Midbrain (tissue), 1 donor: Measurements from ENCODE around the gene MED16.
A peak's percentile ranks its signal among the peaks of the same experiment; 100 is the strongest.

Experiments
- DNase-seq: peaks from one replicate; lab custom pipeline; 2025; lab: John Stamatoyannopoulos, UW

The MED16 gene, protein sequence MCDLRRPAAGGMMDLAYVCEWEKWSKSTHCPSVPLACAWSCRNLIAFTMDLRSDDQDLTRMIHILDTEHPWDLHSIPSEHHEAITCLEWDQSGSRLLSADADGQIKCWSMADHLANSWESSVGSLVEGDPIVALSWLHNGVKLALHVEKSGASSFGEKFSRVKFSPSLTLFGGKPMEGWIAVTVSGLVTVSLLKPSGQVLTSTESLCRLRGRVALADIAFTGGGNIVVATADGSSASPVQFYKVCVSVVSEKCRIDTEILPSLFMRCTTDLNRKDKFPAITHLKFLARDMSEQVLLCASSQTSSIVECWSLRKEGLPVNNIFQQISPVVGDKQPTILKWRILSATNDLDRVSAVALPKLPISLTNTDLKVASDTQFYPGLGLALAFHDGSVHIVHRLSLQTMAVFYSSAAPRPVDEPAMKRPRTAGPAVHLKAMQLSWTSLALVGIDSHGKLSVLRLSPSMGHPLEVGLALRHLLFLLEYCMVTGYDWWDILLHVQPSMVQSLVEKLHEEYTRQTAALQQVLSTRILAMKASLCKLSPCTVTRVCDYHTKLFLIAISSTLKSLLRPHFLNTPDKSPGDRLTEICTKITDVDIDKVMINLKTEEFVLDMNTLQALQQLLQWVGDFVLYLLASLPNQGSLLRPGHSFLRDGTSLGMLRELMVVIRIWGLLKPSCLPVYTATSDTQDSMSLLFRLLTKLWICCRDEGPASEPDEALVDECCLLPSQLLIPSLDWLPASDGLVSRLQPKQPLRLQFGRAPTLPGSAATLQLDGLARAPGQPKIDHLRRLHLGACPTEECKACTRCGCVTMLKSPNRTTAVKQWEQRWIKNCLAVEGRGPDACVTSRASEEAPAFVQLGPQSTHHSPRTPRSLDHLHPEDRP

DNA sequence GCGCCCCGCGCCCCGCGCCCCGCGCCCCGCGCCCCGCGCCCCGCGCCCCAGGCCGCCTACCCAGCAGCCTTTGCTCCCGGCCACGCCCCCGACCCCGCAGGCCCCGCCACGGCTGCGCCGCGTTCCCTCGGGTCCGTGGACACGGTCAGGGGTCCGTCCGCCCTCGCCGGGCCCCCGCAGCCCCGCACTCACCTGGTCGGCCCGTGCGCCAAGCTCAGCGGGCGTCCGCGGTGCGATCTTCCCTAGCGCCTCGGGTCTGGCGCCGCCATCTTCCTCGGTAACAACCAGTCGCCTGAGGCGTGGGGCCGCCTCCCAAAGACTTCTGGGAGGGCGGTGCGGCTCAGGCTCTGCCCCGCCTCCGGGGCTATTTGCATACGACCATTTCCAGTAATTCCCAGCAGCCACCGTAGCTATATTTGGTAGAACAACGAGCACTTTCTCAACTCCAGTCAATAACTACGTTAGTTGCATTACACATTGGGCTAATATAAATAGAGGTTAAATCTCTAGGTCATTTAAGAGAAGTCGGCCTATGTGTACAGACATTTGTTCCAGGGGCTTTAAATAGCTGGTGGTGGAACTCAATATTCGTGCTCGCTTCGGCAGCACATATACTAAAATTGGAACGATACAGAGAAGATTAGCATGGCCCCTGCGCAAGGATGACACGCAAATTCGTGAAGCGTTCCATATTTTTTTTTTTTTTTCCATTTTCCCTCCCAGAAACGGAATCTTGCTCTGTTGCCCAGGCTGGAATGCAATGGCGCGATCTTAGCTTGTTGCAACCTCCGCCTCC is at the start of gene MED16, which contains the start of gene RNU6-9:
Gene MED16 (minus strand): TSS at position 294 of the 796 bp plus-strand sequence. CDS start 2,056 bp downstream, outside the sequence.
Gene RNU6-9 (plus strand): TSS at position 591 of the 796 bp plus-strand sequence.
- DNase-seq: peak; percentile 94

DNA sequence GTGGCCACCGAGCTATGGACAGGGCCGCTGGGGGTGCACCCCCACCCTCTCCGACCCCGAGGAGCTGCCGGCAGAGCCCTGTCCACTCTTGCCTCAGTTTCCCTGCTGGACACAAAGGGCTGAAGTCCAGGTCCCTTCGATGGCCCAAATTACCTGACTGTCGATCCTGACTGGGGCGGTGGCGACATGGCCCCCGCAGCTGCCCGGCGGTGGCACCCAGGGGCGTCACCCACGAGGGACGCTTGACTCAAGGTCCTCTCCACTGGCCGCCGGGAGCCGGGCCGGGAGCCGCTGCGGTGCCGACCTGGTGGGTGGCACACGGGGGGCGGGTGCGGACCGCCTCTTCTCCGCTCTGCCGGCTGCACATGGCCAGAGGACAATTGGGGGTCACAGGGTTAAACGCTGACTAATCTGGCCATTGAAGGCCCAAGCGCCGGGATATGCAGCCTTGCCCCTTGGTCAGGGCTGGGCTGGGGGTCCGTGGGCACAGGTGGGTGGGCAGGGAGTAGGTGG is 49.2 kb upstream of the MED16 start:
- DNase-seq: no peak

DNA sequence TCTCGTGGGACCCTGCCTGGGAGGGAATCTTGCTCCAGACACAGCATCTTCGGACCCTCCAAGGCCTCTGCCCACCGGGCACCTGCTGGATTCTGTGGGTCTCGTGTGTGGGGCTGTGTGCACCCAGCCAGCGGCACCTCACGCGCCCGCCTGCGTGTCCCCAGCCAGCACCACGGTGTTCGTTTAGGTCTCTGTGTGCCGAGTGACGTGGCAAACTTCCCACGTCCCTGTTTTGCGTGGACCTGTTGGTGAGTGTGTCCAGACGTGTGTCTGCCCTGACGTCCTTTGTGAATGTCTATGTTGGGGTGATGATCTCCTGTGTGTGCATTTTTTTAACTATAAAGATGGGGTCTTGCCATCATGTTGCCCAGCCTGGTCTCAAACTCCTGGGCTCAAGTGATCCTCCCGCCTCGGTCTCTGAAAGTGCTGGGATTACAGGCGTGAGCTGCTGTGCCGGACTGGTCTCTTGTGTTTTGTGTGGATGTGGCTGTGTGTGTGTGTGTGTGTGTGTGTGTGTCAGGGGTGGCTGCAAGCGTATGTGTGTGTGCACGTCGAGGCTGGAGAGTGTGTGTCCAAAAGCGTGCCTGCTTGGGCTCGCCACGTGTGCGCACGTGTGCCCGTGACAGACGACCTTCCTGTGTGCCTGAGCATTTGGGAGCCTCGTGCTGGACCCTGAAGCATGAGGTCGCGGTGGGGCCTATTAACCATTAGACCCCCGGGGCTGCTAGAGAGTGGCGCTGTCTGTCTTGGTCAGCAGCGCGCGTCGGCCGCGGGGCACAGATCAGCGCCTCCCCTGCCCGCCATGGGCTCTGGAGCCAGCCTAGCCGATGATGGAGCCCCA is 48.5 kb upstream of the MED16 start:
- DNase-seq: no peak

DNA sequence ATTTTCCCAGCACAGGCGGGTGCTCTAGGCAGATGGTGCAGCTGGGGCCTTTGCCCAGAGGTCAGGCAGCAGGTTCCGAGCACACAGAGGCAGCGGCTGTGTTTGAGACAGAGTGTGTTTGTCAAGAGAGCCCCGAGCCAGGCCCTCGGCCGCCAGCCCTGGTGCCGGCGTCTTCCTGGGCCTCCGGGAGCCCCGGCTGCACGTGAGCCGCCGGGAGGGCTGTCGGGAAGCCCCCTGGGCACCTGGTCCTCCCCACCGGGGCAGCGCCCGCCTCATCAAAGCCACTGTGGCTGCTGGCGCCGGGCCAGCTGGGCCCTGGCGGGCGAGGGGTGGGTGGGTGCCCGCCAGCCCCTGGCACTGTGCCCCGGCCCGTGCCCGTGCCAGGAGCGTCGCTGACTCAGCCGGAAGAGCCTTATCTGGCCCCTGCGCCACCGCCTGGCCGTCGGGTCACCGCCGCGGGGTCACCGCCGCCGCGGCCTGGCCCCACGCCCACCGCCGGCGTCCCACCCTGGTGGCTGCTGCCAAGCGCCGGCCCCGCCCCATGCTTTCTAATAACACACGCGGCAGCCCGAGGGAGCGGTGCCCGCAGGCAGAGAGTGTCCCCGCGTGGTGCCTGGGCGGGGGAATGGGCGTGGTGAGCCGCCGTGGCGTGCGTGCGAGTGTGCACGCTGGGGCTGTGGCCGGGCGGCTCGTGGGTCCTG is 47.8 kb upstream of the MED16 start:
- peak; percentile 62 for DNase-seq

DNA sequence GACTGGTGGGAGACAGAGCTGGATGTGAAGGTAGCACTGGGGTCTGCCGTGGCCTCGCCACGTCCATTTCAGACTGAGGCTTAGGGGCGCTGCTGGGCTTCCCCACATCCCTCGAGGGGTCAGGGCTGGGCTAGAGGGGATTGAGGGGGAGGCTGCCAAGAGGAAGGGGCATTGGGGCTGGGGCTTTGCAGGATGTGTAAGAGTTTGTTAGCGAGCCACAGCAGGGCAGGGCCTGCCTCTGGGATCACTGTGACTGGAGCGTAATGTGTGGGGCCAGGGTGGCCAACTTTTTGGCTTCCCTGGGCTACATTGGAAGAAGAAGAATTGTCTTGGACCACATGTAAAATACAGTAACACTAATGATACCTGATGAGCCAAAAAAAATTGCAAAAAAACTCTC is 46.9 kb upstream of the MED16 start:
- no peak for DNase-seq

DNA sequence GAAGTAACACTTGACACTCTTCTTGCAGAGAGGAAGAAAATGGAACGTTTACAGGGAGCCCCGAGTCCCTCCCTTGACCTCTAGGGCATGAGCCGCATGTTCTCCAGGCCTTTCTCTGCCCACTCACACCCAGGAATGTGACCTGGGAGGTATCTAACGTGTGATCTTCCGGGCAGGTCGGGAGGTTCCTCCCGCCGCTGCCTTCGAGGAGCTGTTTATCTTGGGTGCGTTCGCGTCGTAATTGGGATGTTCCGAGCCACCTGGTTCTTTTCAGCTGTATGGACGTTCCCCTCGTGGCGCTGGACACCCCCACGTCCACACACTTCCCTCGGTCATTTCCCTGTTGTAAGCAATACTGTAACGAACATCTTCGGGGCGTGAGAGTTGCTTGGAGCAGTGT is 46.5 kb upstream of the MED16 start:
- DNase-seq: no peak

DNA sequence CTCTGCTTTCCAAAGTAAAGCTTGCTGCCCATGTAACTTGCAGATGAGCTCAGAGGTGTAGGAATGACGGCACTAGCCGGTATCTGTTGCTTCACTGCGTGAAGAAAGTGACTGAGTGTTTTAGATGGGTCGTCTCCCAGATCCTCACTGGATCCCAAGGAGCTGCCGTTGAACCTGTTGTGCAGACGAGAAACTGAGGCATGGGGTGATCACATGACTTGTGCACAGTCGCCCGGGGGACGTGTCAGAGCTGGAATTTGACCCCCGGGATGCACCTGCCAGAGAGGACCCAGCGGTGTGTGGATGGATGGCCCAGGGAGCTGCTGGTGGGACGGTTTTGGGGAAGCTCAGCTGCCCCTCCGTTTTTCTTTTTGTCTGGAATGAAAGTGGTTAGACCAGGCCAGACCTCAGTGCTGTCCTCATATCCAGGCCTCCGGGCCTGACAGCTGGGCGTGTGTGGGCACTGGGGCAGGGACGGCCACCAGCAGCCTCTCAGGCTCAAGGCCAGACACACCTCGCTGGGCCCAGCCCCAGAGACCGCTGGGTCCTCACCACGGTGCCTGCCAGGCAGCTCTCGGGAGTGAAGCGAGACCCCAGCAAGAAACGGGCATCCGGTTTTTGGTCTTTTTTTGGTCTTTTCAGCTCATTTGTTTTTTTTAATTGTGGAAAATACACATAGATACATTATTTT is 45.4 kb upstream of the MED16 start:
- DNase-seq: no peak

DNA sequence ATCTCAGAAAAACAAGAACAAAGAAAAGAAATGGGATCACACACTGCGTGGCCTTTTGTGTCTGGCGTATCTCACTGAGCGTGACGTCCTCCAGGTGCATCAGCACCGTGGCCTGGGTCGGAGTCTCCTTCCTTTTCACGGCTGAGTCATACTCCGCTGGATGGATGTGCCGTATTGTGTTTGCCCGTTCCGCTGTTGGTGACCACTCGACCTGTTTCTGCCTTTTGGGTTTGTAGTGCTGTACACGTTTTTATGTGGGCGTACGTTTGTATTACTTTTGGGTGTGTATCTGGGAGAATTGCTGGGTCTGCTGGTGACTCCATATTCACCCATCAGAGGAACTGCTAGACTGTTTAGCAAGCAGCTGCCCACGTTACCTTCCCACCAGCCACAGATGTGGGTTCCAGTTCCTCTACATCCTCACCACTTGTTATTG is 44.3 kb upstream of the MED16 start:
- no peak for DNase-seq

DNA sequence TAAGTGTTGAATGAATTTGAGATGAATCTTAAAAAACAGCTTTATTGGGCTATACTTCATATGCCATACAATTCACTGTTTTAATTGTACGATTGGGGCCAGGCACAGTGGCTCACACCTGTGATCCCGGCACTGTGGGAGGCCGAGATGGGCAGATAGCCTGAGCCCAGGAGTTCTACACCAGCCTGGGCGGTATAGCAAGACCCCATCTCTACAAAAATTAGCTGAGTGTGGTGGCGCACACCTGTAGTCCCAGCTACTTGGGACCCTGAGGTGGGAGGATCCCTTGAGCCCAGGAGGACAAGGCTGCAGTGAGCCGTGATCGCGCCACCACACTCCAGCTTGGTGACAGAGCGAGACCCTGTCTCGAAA is 43.2 kb upstream of the MED16 start:
- no peak for DNase-seq

DNA sequence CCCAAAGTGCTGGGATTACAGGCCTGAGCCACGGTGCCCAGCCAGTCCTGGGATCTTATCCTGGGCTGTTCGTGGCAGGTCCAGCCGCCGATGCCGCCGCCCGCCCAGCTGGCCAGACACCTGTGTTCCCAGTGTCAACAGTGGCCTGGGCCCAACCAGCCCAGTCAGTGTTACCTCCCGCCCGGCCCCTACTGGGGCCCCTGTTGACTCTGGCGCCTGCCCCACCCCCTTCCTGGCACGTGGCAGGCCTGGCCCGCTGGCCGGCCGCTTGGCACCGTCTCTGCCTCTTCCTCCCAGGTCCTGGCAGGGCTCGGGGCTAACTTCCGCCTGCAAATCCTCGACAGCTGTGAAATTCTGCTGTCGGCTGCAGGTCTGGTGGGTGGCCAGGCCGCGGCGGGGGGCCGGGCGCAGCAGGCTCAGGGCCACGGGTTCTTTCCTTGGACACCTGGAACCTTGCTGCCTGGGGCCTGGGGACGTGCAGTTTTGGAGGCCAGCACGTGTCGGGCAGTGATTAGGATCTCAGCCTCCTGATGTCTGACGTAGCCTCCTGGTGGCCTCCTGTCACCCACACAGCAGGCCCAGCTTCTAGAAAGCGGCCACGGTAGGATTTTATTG is 42.0 kb upstream of the MED16 start:
- peak; percentile 68 for DNase-seq

DNA sequence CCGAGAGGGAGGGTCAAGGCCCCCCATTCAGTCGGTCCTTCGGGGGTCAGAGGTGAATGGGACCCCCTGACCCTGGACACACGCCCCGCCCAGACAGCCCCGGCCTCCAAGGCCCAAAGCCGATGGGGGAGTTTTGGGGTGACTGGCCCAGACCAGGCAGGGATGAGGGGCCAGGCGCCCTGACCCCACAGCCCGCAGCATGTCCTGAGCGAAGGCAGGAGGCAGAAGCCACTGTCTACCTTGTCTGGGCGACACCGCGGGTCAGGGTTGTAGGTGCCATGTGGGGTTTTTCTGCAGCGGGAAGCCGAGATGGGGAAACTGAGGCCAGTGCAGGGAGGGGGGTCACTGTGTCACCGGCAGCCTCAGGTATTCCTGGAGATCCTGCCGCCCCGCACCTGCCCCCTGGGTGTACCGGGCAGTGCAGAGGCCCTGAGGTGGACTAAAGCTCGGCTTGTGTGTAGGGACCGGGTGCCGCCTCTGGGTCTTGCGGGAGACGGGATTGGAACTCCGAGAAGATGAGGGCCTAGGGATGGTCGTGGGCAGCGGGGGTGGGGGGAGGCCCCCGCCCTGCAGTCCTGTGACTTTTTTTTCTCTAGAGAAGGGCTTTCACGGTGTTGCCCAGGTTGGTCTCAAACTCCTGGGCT is 41.3 kb upstream of the MED16 start:
- no peak for DNase-seq

DNA sequence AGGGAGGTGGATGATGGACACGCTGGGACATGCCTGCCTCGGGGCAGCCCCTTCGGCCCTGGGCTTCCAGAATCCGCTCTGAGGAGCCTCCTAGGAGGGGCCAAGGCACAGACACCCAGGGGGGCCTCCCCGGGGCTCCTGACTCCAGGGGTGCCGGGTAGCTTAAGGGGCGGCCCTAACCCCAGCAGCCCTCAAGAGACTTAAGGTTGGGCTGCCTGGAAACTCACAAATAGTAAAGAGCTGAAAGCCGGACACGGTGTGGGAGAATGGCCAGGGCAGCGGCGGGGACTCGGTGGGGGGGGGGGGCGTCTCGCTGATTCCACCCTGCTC is 40.5 kb upstream of the MED16 start:
- no peak for DNase-seq

DNA sequence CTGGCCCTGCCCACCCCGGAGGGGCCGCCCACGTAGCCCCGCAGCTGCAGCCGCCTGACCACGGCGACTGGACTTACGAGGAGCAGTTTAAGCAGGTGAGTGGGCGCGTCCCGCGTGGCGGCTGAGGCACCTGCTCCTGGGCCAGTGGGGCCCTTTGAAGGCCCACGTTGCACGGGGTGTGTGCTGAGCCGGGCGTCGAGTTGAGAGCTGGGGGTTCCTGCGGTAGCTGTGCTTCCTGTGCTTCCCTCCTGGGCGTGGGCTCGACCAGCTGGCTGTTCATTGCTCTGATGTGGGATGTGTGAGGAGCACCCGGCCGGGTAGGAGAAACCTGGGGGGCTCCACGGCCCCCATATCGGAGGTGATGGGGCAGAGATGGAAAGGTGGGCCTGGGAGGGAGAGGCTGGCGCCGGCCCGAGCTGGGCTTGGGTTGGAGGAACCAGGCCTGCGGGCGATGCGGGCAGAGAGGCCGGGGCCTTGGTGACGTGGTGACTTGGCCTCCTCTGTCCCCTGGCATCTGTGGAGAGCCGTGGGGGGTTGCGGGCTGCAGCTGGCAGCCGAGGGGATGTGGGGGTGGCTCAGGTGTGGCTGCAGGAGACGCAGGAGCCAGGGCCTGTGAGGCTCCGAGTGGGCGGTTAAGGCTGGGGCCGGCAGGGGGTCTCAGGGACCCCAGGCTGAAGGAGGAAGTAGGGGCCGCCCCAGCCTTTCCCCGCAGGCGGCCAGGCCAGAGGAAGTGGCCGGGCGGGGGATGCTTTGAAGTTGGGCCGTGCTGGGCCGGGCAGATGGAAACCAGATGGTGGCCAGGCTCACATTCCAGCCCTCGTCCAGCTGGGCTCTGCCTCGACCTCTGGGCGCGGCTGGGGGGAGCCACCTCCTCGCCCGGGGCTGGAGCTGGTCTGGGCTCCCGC is 39.9 kb upstream of the MED16 start:
- no peak for DNase-seq

DNA sequence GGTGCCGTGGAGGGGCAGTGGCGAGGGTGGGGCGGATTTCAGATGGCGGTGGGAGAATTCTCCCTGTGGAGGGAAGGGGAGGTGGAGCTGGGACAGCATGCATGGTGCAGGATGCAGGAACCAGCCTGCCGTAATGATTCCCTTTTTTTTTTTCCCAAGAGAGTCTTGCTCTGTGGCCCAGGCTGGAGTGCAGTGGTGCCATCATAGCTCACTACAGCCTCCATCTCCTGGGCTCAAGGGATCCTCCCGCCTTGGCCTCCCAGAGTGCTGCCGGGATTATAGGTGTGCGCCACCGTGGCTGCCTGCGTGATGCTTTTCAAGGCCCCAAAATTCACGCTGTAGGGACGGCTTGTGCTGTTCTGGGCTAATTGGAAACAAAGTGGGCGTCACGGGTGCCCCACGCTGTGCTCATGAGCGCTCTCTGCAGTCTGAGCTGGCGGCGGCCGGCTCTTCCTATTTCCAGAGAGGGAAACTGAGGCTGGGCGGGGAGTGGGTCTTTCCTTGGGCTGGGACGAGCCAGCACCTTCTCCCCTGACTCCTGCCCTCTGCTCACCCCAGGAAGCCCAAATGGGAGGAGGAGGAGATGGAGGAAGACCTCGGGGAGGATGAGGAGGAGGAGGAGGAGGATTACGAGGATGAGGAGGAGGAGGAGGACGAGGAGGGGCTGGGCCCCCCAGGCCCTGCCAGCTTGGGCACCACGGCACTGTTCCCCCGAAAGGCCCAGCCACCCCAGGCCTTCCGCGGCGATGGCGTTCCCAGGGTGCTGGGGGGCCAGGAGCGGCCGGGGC is 39.1 kb upstream of the MED16 start:
- DNase-seq: no peak

DNA sequence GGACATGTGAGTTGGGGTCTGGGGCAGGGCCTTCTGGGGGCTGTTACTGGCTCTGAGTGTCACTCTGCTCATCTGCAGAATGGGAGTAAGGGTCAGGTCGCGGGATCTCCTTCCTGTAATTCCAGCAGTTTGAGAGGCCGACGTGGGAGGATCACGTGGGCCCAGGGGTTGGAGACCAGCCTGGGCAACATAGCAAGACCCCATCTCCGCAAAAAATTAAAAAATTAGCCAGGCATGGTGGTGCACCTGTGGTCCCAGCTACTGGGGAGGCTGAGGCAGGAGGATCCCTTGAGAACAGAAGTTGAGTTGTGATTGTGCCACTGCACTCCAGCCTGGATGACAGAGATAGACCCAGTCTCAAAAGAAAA is 36.9 kb upstream of the MED16 start:
- no peak for DNase-seq

DNA sequence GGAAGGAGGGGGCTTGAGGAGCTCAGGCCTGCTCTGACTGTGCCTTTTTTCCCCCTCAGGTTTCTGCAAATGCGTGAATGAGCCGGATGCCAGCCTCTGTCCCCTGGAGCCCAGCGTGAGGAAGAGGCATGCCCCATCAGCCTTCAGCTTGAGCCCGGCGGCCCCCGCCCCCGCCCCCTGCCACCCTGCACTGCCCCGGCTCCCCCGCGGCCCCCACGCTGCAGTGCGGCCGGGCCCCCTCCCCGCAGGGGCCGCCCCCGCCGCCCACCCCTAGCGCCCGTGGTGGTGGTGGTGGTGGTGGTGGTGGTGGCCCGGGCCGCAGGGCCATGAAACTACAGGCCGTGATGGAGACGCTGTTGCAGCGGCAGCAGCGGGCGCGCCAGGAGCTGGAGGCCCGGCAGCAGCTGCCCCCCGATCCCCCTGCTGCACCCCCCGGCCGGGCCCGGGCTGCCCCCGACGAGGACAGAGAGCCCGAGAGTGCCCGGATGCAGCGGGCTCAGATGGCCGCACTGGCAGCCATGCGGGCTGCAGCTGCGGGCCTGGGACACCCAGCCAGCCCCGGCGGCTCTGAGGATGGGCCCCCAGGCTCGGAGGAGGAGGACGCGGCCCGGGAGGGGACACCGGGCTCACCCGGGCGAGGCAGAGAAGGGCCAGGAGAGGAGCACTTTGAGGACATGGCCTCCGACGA is 36.4 kb upstream of the MED16 start:
- no peak for DNase-seq
